DOHH2 (cell line): ENCODE data around the gene PI16.

Experiments used
- EZH2phosphoT487 ChIP-seq: fragments of 200-600 bp; sonication (generic); IDR thresholded peaks from 2 replicates; pipeline ENCODE4 v1.6.1; 2017; ENCODE audit warnings: borderline replicate concordance, mild to moderate bottlenecking, antibody characterized with exemption, low read length, moderate library complexity, mixed read lengths
- TF ChIP-seq, protein P1 (sequence below): fragments of 200-600 bp; sonication (generic); IDR thresholded peaks from one replicate; pipeline ENCODE4 v1.5.1; 2014; ENCODE audit warnings: antibody characterized with exemption, mild to moderate bottlenecking, low read depth, low read length; ENCODE audit not compliant: poor library complexity, severe bottlenecking

DNA sequence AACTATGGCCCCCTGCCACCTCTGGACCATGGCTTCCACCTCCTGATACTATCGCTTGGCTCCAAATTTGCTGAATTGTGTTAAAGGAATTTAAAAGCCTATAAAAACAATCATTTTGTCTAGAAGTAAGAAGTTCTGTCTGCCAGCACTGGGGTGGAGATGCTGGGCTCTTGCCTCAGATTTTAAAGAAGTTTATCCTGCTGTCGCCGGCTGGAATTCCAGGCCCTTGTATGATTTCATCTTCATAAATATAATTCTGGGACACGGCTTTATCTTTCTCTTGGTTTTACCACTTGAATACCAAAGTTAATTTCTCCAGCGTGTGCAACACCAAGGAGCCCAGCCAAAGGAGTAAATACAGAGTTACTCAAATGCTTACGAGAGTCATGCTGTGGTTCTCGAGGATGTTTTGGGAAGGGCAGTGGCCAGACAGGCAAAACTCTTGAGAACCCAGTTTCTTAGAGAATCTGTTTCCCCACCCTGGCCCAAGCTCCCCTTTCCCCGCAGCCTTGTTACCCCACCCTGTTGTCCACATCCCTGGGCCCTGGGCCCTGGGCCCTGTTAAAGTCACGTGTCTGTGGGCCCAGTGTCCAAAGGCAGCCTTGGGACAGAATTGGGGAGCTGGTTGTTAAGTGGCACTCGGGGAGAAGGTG, 36.9 kb upstream of the PI16 start:
- TF ChIP-seq, protein P1, sequence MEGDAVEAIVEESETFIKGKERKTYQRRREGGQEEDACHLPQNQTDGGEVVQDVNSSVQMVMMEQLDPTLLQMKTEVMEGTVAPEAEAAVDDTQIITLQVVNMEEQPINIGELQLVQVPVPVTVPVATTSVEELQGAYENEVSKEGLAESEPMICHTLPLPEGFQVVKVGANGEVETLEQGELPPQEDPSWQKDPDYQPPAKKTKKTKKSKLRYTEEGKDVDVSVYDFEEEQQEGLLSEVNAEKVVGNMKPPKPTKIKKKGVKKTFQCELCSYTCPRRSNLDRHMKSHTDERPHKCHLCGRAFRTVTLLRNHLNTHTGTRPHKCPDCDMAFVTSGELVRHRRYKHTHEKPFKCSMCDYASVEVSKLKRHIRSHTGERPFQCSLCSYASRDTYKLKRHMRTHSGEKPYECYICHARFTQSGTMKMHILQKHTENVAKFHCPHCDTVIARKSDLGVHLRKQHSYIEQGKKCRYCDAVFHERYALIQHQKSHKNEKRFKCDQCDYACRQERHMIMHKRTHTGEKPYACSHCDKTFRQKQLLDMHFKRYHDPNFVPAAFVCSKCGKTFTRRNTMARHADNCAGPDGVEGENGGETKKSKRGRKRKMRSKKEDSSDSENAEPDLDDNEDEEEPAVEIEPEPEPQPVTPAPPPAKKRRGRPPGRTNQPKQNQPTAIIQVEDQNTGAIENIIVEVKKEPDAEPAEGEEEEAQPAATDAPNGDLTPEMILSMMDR: no peak
- no peak for TF ChIP-seq EZH2phosphoT487
